Fibroblast of peridontal ligament (primary cell): ENCODE measurements around the gene KBTBD13.
A peak's percentile ranks its signal among the peaks of the same experiment; 100 is the strongest.

Experiments used
- DNase-seq: peaks from one replicate; pipeline ENCODE4 v3.0.0-alpha.2; 2010; ENCODE audit errors: extremely low read depth

KBTBD13 gene

GRCh38 chr15:65051266-65051665 lies 25.3 kb upstream of the KBTBD13 start:
- DNase-seq: no peak

GRCh38 chr15:65052956-65053355 lies 23.6 kb upstream of the KBTBD13 start:
- no peak for DNase-seq

- DNase-seq: peak; percentile 71
Measured at GRCh38 chr15:65054333-65055200, 22.0 kb upstream of the KBTBD13 start.

GRCh38 chr15:65055201-65055870 lies 21.2 kb upstream of the KBTBD13 start:
- DNase-seq: no peak

GRCh38 chr15:65056106-65056505 lies 20.4 kb upstream of the KBTBD13 start:
- no peak for DNase-seq

- no peak for DNase-seq
Measured at GRCh38 chr15:65056868-65057548, 19.5 kb upstream of the KBTBD13 start.

GRCh38 chr15:65057549-65057940 lies 19.0 kb upstream of the KBTBD13 start:
- DNase-seq: no peak

- no peak for DNase-seq
Measured at GRCh38 chr15:65058394-65059368, 17.9 kb upstream of the KBTBD13 start.

GRCh38 chr15:65059369-65059750 lies 17.2 kb upstream of the KBTBD13 start:
- no peak for DNase-seq

GRCh38 chr15:65059931-65060596 lies 16.5 kb upstream of the KBTBD13 start:
- no peak for DNase-seq

GRCh38 chr15:65060641-65061397 lies 15.7 kb upstream of the KBTBD13 start:
- DNase-seq: no peak

- DNase-seq: no peak
Measured at GRCh38 chr15:65062061-65062460, 14.5 kb upstream of the KBTBD13 start.

GRCh38 chr15:65062726-65063125 lies 13.8 kb upstream of the KBTBD13 start:
- DNase-seq: no peak

GRCh38 chr15:65066001-65066634 lies 10.4 kb upstream of the KBTBD13 start:
- DNase-seq: peak; percentile 27

GRCh38 chr15:65066635-65067316 lies 9.8 kb upstream of the KBTBD13 start:
- no peak for DNase-seq

GRCh38 chr15:65067317-65067644 lies 9.3 kb upstream of the KBTBD13 start:
- no peak for DNase-seq

- no peak for DNase-seq
Measured at GRCh38 chr15:65067645-65068402, 8.7 kb upstream of the KBTBD13 start, which contains the start of gene RASL12. Gene RASL12, minus strand, starts transcription at chr15:65067991. Its CDS starts 156 bp downstream, at chr15:65067835.

GRCh38 chr15:65068403-65068788 lies 8.2 kb upstream of the KBTBD13 start:
- peak; percentile 82 for DNase-seq
